IPS DF 4.7 (cell line): ENCODE data around the gene KRT24.

Experiments used
- DNase-seq: peaks from one replicate; pipeline ENCODE4 v3.0.0-alpha.2; 2013; ENCODE audit warnings: low spot score; ENCODE audit errors: extremely low read depth

KRT24 gene

GRCh38 chr17:40695874-40696472 lies 7.6 kb downstream of the KRT24 start:
- DNase-seq = no peak

- DNase-seq = no peak
Measured at GRCh38 chr17:40694584-40694983, 9.0 kb downstream of the KRT24 start.

GRCh38 chr17:40687106-40687505 lies 16.4 kb downstream of the KRT24 start:
- no peak for DNase-seq

GRCh38 chr17:40686192-40686591 lies 17.4 kb downstream of the KRT24 start:
- no peak for DNase-seq

GRCh38 chr17:40680998-40681397 lies 22.6 kb downstream of the KRT24 start:
- no peak for DNase-seq

GRCh38 chr17:40679523-40679907 lies 24.0 kb downstream of the KRT24 start:
- no peak for DNase-seq

- DNase-seq = no peak
Measured at GRCh38 chr17:40678902-40679522, 24.5 kb downstream of the KRT24 start.

GRCh38 chr17:40675905-40676304 lies 27.6 kb downstream of the KRT24 start:
- no peak for DNase-seq

- DNase-seq = no peak
Measured at GRCh38 chr17:40672654-40673053, 30.9 kb downstream of the KRT24 start.

- no peak for DNase-seq
Measured at GRCh38 chr17:40671282-40671681, 32.3 kb downstream of the KRT24 start.

- DNase-seq = no peak
Measured at GRCh38 chr17:40666331-40666730, 37.2 kb downstream of the KRT24 start.

GRCh38 chr17:40664582-40665333 lies 38.8 kb downstream of the KRT24 start, which contains the start of gene KRT222:
TSS of gene KRT222 (minus strand) at chr17:40665177. CDS start at chr17:40665099, 78 bp downstream.
- no peak for DNase-seq

GRCh38 chr17:40663252-40663651 lies 40.3 kb downstream of the KRT24 start:
- DNase-seq = no peak

GRCh38 chr17:40659911-40660310 lies 43.6 kb downstream of the KRT24 start:
- DNase-seq = no peak

GRCh38 chr17:40658396-40658795 lies 45.2 kb downstream of the KRT24 start:
- DNase-seq = no peak

GRCh38 chr17:40651939-40652338 lies 51.6 kb downstream of the KRT24 start:
- no peak for DNase-seq

- DNase-seq = no peak
Measured at GRCh38 chr17:40648384-40648968, 55.1 kb downstream of the KRT24 start.
